GM23248 (cell line): ENCODE results near the gene NDUFA11. TPM values are rescaled to one million over a fixed set of nuclear protein-coding genes. Genes with fewer than 3 reads are reported as not detected.
A peak's percentile ranks its signal among the peaks of the same experiment; 100 is the strongest.

Experiments
- DNase-seq: peaks from one replicate; pipeline ENCODE4 v3.0.0-alpha.2; 2015
- H2AFZ ChIP-seq: fragments of 200-600 bp; sonication (generic); 2 replicates; pipeline ENCODE4 v1.6.1; 2016; ENCODE audit warnings: antibody characterized with exemption
- H3F3A ChIP-seq: fragments of 200-600 bp; sonication (generic); 2 replicates; pipeline ENCODE4 v1.6.1; 2016; ENCODE audit warnings: mild to moderate bottlenecking, antibody characterized with exemption, mixed run types; ENCODE audit not compliant: insufficient read depth
- H3K27ac ChIP-seq: fragments of 200-600 bp; sonication (generic); 2 replicates; pipeline ENCODE4 v1.5.1; 2016; ENCODE audit warnings: mild to moderate bottlenecking
- H3K27me3 ChIP-seq: fragments of 200-600 bp; sonication (generic); replicated peaks from 2 replicates; pipeline ENCODE4 v1.6.1; 2016; ENCODE audit warnings: mild to moderate bottlenecking; ENCODE audit not compliant: insufficient read depth
- H3K36me3 ChIP-seq: fragments of 200-600 bp; sonication (generic); 2 replicates; pipeline ENCODE4 v1.6.1; 2016; ENCODE audit warnings: low read depth, mild to moderate bottlenecking
- H3K4me1 ChIP-seq: fragments of 200-600 bp; sonication (generic); 2 replicates; pipeline ENCODE4 v1.6.1; 2016; ENCODE audit warnings: mild to moderate bottlenecking; ENCODE audit not compliant: insufficient read depth
- H3K4me2 ChIP-seq: fragments of 200-600 bp; sonication (generic); one replicate; pipeline ENCODE4 v1.6.1; 2016; ENCODE audit warnings: mild to moderate bottlenecking; ENCODE audit not compliant: unreplicated experiment
- H3K4me3 ChIP-seq: fragments of 200-600 bp; sonication (generic); 2 replicates; pipeline ENCODE4 v1.5.1; 2016; ENCODE audit warnings: mild to moderate bottlenecking
- H3K79me2 ChIP-seq: fragments of 200-600 bp; sonication (generic); 2 replicates; pipeline ENCODE4 v1.6.1; 2016; ENCODE audit warnings: mild to moderate bottlenecking; ENCODE audit not compliant: insufficient read depth
- H3K9ac ChIP-seq: fragments of 200-600 bp; sonication (generic); 2 replicates; pipeline ENCODE4 v1.6.1; 2016; ENCODE audit warnings: mild to moderate bottlenecking
- H3K9me2 ChIP-seq: fragments of 200-600 bp; sonication (generic); 2 replicates; pipeline ENCODE4 v1.6.1; 2016; ENCODE audit warnings: mixed run types, mild to moderate bottlenecking, moderate library complexity; ENCODE audit not compliant: insufficient read depth
- H3K9me3 ChIP-seq: fragments of 200-600 bp; sonication (generic); one replicate; pipeline ENCODE4 v1.6.1; 2017; ENCODE audit warnings: low read depth
- H4K20me1 ChIP-seq: fragments of 200-600 bp; sonication (generic); 2 replicates; pipeline ENCODE4 v1.6.0; 2016; ENCODE audit not compliant: insufficient read depth
- EZH2 ChIP-seq: fragments of 200-600 bp; sonication (generic); IDR thresholded peaks from 2 replicates; pipeline ENCODE4 v1.6.1; 2018; ENCODE audit warnings: antibody characterized with exemption, mild to moderate bottlenecking; ENCODE audit not compliant: insufficient read depth, poor library complexity, severe bottlenecking
- EZH2phosphoT487 ChIP-seq: fragments of 200-600 bp; sonication (generic); IDR thresholded peaks from 2 replicates; pipeline ENCODE4 v1.6.1; 2018; ENCODE audit warnings: antibody characterized with exemption, moderate library complexity, mild to moderate bottlenecking, low read depth; ENCODE audit not compliant: insufficient read depth
- WGBS, 2 experiments: methylation state at CpG; one replicate each; pipeline ENCODE4 v1.1.6; 2015 to 2017; ENCODE audit warnings: low lambda C conversion rate in 2 of 2, low coverage in 1 of 2; ENCODE audit errors: missing lambda C conversion rate in 2 of 2; 5-methylcytosine and 5-hydroxymethylcytosine counted together
- in situ Hi-C: fragments of 300-500 bp; cut with MboI; formaldehyde crosslinking; loops from 2 replicates; pipeline ENCODE4 v1.15.0; 2020
- polyA plus RNA-seq: library from polyadenylated mRNA; unstranded; fragments of >200 nt; fragmentation: Nextera tagmentation; extraction: Ambion mirVana; gene quantifications from 2 replicates; pipeline ENCODE4 v1.2.1, GENCODE V29; 2016
- total RNA-seq: library from RNA; depleted of rRNA; stranded (reverse); fragments of >200 nt; shearing (Covaris generic); gene quantifications from 2 replicates; pipeline ENCODE4 v1.2.3, GENCODE V29; 2014

The NDUFA11 gene
- total and polyA plus RNA-seq, 2 experiments from 2014 or later = 231 to 588 TPM

GRCh38 chr19:5937550-5937949 lies 34.0 kb upstream of the NDUFA11 start:
- H2AFZ ChIP-seq = no peak overlapping the region
- H3K9me2 ChIP-seq = no peaks in the 10 kb centered on the region
- H3K4me1 ChIP-seq = peaks cover 26% of the 10 kb centered on the region
- H3K9me3 ChIP-seq = no peaks in the 10 kb centered on the region
- H3K4me3 ChIP-seq = no peak overlapping the region
- H3F3A ChIP-seq = peaks cover 32% of the 10 kb centered on the region
- no peak overlapping the region for H3K27ac ChIP-seq
- H4K20me1 ChIP-seq = no peaks in the 10 kb centered on the region
- 89 to 94% methylated on average over 10 of the region's 10 CpGs for whole genome bisulfite sequencing, 2 experiments
- no peak for TF ChIP-seq EZH2
- peaks cover 68% of the 10 kb centered on the region for H3K79me2 ChIP-seq
- no peak overlapping the region for H3K9ac ChIP-seq
- in situ Hi-C loops = no loop called here
- no peaks in the 10 kb centered on the region for H3K27me3 ChIP-seq
- DNase-seq = no peak
- H3K4me2 ChIP-seq = no peak overlapping the region
- no peaks in the 10 kb centered on the region for H3K36me3 ChIP-seq

GRCh38 chr19:5936292-5936592 lies 32.7 kb upstream of the NDUFA11 start:
- Histone ChIP-seq H4K20me1 (no peaks in the 10 kb centered on the region), H3K27ac (peak overlapping the region; percentile 93), H3K27me3 (no peaks in the 10 kb centered on the region), H3K9me3 (no peaks in the 10 kb centered on the region), H3K9ac (peak overlapping the region; percentile 76), H3K4me1 (peaks cover 26% of the 10 kb centered on the region), H3K36me3 (no peaks in the 10 kb centered on the region), H3K9me2 (no peaks in the 10 kb centered on the region), H3F3A (peaks cover 32% of the 10 kb centered on the region), H3K4me3 (no peak overlapping the region), H2AFZ (no peak overlapping the region), H3K79me2 (peaks cover 61% of the 10 kb centered on the region), H3K4me2 (no peak overlapping the region)
- in situ Hi-C loops = no loop called here
- no peak for TF ChIP-seq EZH2
- 93 to 98% methylated on average over 9 of the region's 9 CpGs for WGBS, 2 experiments
- no peak for DNase-seq

GRCh38 chr19:5935473-5936291 lies 32.1 kb upstream of the NDUFA11 start:
- peaks cover 55% of the 10 kb centered on the region for H3K79me2 ChIP-seq
- peak overlapping the region; percentile 93 for H3K27ac ChIP-seq
- peak overlapping the region; percentile 40; the same call in 1 of the 2 replicates for H3K4me3 ChIP-seq

GRCh38 chr19:5934774-5935472 lies 31.3 kb upstream of the NDUFA11 start:
- peak overlapping the region; percentile 93 for H3K27ac ChIP-seq
- H4K20me1 ChIP-seq = no peaks in the 10 kb centered on the region
- in situ Hi-C loops = no loop called here
- peaks cover 26% of the 10 kb centered on the region for H3K4me1 ChIP-seq
- peaks cover 32% of the 10 kb centered on the region for H3F3A ChIP-seq
- DNase-seq = peak; percentile 92
- H2AFZ ChIP-seq = no peak overlapping the region
- H3K4me3 ChIP-seq = peak overlapping the region; percentile 40
- peaks cover 1% of the 10 kb centered on the region; the same call in 1 of the 2 replicates for H3K36me3 ChIP-seq
- H3K27me3 ChIP-seq = no peaks in the 10 kb centered on the region
- H3K9me2 ChIP-seq = no peaks in the 10 kb centered on the region
- H3K4me2 ChIP-seq = peak overlapping the region; percentile 81
- H3K9ac ChIP-seq = peak overlapping the region; percentile 76
- no peak for TF ChIP-seq EZH2
- 7 to 10% methylated on average over 16 of the region's 16 CpGs for WGBS, 2 experiments
- no peaks in the 10 kb centered on the region for H3K9me3 ChIP-seq
- peaks cover 49% of the 10 kb centered on the region for H3K79me2 ChIP-seq

More at GRCh38 chr19:5935473-5936291, 32.1 kb upstream of the NDUFA11 start:
- DNase-seq = peak; percentile 69
- no peak overlapping the region for H2AFZ ChIP-seq
- no peaks in the 10 kb centered on the region for H3K9me2 ChIP-seq
- in situ Hi-C loops = no loop called here
- peaks cover 26% of the 10 kb centered on the region for H3K4me1 ChIP-seq
- H4K20me1 ChIP-seq = no peaks in the 10 kb centered on the region
- no peak for TF ChIP-seq EZH2phosphoT487
- TF ChIP-seq EZH2 = no peak
- 42 to 44% methylated on average over 25 of the region's 25 CpGs for WGBS, 2 experiments
- H3K4me2 ChIP-seq = peak overlapping the region; percentile 81
- H3K9me3 ChIP-seq = no peaks in the 10 kb centered on the region
- H3K36me3 ChIP-seq = no peaks in the 10 kb centered on the region
- H3F3A ChIP-seq = peaks cover 32% of the 10 kb centered on the region
- peak overlapping the region; percentile 76 for H3K9ac ChIP-seq
- no peaks in the 10 kb centered on the region for H3K27me3 ChIP-seq
